Panc1 (cell line): ENCODE results near the gene ZNF214. TPM values are rescaled to one million over a fixed set of nuclear protein-coding genes. Genes with fewer than 3 reads are reported as not detected.

ENCODE experiments used
- ATAC-seq: fragments of 200-7000 bp; cut with Tn5 transposase; 2 replicates; pipeline ENCODE4 v1.9.1; 2020; ENCODE audit warnings: mild to moderate bottlenecking, moderate library complexity
- BruUV-seq: library from RNA; stranded (reverse); fragments of 400-500 nt; replicated peaks from 2 replicates; lab custom pipeline; 2021; lab: Mats Ljungman, UMichigan
- CTCF ChIA-PET: fragments of 300-600 bp; sonication (Branson Sonifier 250); formaldehyde crosslinking; loops from one replicate; lab custom pipeline; 2022; ENCODE audit warnings: antibody characterized with exemption; lab: Charles Lee
- POLR2A ChIA-PET: fragments of 300-600 bp; sonication (Branson Sonifier 250); formaldehyde crosslinking; loops from one replicate; lab custom pipeline; 2022; ENCODE audit warnings: antibody characterized with exemption; lab: Charles Lee
- DNase-seq: peaks from one replicate; pipeline ENCODE4 v3.0.0-alpha.2; 2010; ENCODE audit warnings: low read depth, low spot score
- H3K27ac ChIP-seq: 2 replicates; pipeline ENCODE4 v1.5.1; 2011; ENCODE audit warnings: mild to moderate bottlenecking, low read length, inconsistent platforms
- H3K27me3 ChIP-seq: fragments of 200-500 bp; sonication (Bioruptor generic); 2 replicates; pipeline ENCODE4 v1.6.0; 2014; ENCODE audit warnings: low read length, inconsistent platforms; ENCODE audit not compliant: control insufficient read depth, insufficient read depth
- H3K36me3 ChIP-seq: fragments of 200-500 bp; sonication (Bioruptor generic); 2 replicates; pipeline ENCODE4 v1.5.1; 2014; ENCODE audit warnings: inconsistent platforms, mild to moderate bottlenecking, low read length, moderate library complexity; ENCODE audit not compliant: control insufficient read depth, insufficient read depth
- H3K4me1 ChIP-seq: 2 replicates; pipeline ENCODE4 v1.5.1; 2011; ENCODE audit warnings: inconsistent platforms, mild to moderate bottlenecking, low read length, moderate library complexity; ENCODE audit not compliant: control insufficient read depth, insufficient read depth
- H3K4me3 ChIP-seq, 2 experiments: 2 replicates each; pipeline ENCODE4 v1.5.1; 2011 to 2012; ENCODE audit warnings: low read depth in 2 of 2, low read length in 2 of 2, mild to moderate bottlenecking in 2 of 2, inconsistent platforms in 1 of 2, moderate library complexity in 1 of 2
- H3K9me3 ChIP-seq: fragments of 200-500 bp; sonication (Bioruptor generic); 2 replicates; pipeline ENCODE4 v1.5.1; 2014; ENCODE audit warnings: low read depth, mild to moderate bottlenecking, inconsistent platforms, low read length, moderate library complexity; ENCODE audit not compliant: control insufficient read depth, insufficient read depth
- POLR2AphosphoS5 ChIP-seq: IDR thresholded peaks from 2 replicates; pipeline ENCODE4 v1.6.1; 2012; ENCODE audit warnings: mild to moderate bottlenecking, low read depth, low read length, moderate library complexity
- REST ChIP-seq, 2 experiments: IDR thresholded peaks; 2 replicates each; pipeline ENCODE4 v1.6.1; 2011 to 2012; ENCODE audit warnings: low read depth in 2 of 2, control low read depth in 1 of 2, low read length in 1 of 2, mild to moderate bottlenecking in 1 of 2, moderate library complexity in 1 of 2; ENCODE audit not compliant: insufficient read depth in 1 of 2
- SIN3A ChIP-seq: IDR thresholded peaks from 2 replicates; pipeline ENCODE4 v1.6.1; 2012; ENCODE audit warnings: low read depth, mild to moderate bottlenecking, low read length, moderate library complexity, borderline replicate concordance; ENCODE audit not compliant: insufficient read depth
- TCF7L2 ChIP-seq: IDR thresholded peaks from 2 replicates; pipeline ENCODE4 v1.6.1; 2011; ENCODE audit warnings: mild to moderate bottlenecking, low read depth, low read length, inconsistent platforms
- in situ Hi-C: cut with HindIII; loops from 2 replicates; pipeline ENCODE4 v1.10.0; 2016; ENCODE audit warnings: low sequenced_read_pairs, low pct_unique_long_range_greater_than_20kb
- intact Hi-C: fragments of 100-400 bp; cut with micrococcal nuclease; formaldehyde crosslinking; loops from one replicate; pipeline ENCODE4 v1.10.0; 2022; ENCODE audit not compliant: unreplicated experiment
- total RNA-seq: library from RNA; stranded (reverse); gene quantifications from one replicate; pipeline ENCODE4 v1.2.1, GENCODE V29; 2021; ENCODE audit not compliant: unreplicated experiment
- TF ChIP-seq, protein P1 (sequence below): fragments of 450-650 bp; IDR thresholded peaks from 2 replicates; pipeline ENCODE4 v1.5.1; 2017; ENCODE audit warnings: mild to moderate bottlenecking

ZNF214 gene
- total RNA-seq, 1 experiment from 2014 or later: 3.0 TPM

DNA sequence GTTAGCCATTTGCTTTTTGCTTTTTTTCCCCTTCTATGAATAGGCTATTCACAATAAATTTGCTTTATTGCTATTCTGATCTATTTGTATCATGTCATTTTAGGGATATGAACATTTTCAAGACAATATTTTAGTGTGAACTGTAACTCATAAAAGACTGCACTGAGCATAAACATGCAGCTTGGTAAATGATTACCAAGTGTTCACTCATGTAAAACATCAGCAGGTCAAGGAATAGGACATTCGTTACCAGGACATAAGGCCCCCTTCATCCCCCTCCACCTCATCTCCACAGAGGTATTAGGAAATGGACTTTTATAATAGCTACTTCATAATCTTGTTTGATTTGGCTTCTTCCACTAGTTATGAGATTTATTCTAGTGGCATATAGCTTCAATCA lies 12.5 kb upstream of the ZNF214 start:
- H3K4me3 ChIP-seq: no peak overlapping the region
- TF ChIP-seq SIN3A (no peak), POLR2AphosphoS5 (no peak), TCF7L2 (no peak), REST (IDR thresholded peaks at IDR 0.05; ENCODE audit: insufficient read depth in 1 of 2, low read depth in 2 of 2, low read length in 1 of 2) (no peak)
- TF ChIP-seq, protein P1, sequence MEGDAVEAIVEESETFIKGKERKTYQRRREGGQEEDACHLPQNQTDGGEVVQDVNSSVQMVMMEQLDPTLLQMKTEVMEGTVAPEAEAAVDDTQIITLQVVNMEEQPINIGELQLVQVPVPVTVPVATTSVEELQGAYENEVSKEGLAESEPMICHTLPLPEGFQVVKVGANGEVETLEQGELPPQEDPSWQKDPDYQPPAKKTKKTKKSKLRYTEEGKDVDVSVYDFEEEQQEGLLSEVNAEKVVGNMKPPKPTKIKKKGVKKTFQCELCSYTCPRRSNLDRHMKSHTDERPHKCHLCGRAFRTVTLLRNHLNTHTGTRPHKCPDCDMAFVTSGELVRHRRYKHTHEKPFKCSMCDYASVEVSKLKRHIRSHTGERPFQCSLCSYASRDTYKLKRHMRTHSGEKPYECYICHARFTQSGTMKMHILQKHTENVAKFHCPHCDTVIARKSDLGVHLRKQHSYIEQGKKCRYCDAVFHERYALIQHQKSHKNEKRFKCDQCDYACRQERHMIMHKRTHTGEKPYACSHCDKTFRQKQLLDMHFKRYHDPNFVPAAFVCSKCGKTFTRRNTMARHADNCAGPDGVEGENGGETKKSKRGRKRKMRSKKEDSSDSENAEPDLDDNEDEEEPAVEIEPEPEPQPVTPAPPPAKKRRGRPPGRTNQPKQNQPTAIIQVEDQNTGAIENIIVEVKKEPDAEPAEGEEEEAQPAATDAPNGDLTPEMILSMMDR: no peak
- no peak overlapping the region for H3K27ac ChIP-seq
- POLR2A ChIA-PET: interaction anchor here (0.7 kb wide), 1 partner anchor 12 kb away, joined by 3 read pairs; the partner anchor contains the start of gene NLRP14
- no peaks in the 10 kb centered on the region for H3K36me3 ChIP-seq
- in situ Hi-C loops: no loop called here
- DNase-seq (no peak), ATAC-seq (no peak)
- peaks cover 38% of the 10 kb centered on the region for H3K27me3 ChIP-seq
- no peaks in the 10 kb centered on the region for H3K9me3 ChIP-seq
- H3K4me1 ChIP-seq: no peaks in the 10 kb centered on the region
- CTCF ChIA-PET: no interaction called here
- no TSS peak for BruUV-seq
- intact Hi-C loops: no loop called here

GRCh38 chr11:7031471-7031871 lies 11.3 kb upstream of the ZNF214 start:
- peaks cover 29% of the 10 kb centered on the region for H3K27me3 ChIP-seq
- intact Hi-C loops (no loop called here), in situ Hi-C loops (no loop called here)
- no TSS peak for BruUV-seq
- DNase-seq: no peak
- H3K36me3 ChIP-seq: no peaks in the 10 kb centered on the region
- no peaks in the 10 kb centered on the region for H3K9me3 ChIP-seq
- ChIA-PET CTCF (no interaction called here), POLR2A (no interaction called here)
- H3K27ac ChIP-seq: no peak overlapping the region
- TF ChIP-seq POLR2AphosphoS5: no peak
- no peak for TF ChIP-seq TCF7L2
- TF ChIP-seq, protein P1: no peak
- no peak for TF ChIP-seq SIN3A
- TF ChIP-seq REST (IDR thresholded peaks at IDR 0.05; ENCODE audit: insufficient read depth in 1 of 2, low read depth in 2 of 2, low read length in 1 of 2): no peak
- ATAC-seq: no peak
- no peaks in the 10 kb centered on the region for H3K4me1 ChIP-seq
- no peak overlapping the region for H3K4me3 ChIP-seq
